Activated CD4-positive, alpha-beta T cell treated with anti-CD3 and anti-CD28 coated beads, Interleukin-2, Interleukin-6, amounts not matched to agents 100 ng/mL and 50 ng/mL, durations not matched to agents 16 hours and 8 hours (primary cell): ENCODE data around the gene PSME4.

Experiments
- DNase-seq: peaks from one replicate; pipeline ENCODE4 v3.0.0-alpha.2; 2020

The PSME4 gene, protein sequence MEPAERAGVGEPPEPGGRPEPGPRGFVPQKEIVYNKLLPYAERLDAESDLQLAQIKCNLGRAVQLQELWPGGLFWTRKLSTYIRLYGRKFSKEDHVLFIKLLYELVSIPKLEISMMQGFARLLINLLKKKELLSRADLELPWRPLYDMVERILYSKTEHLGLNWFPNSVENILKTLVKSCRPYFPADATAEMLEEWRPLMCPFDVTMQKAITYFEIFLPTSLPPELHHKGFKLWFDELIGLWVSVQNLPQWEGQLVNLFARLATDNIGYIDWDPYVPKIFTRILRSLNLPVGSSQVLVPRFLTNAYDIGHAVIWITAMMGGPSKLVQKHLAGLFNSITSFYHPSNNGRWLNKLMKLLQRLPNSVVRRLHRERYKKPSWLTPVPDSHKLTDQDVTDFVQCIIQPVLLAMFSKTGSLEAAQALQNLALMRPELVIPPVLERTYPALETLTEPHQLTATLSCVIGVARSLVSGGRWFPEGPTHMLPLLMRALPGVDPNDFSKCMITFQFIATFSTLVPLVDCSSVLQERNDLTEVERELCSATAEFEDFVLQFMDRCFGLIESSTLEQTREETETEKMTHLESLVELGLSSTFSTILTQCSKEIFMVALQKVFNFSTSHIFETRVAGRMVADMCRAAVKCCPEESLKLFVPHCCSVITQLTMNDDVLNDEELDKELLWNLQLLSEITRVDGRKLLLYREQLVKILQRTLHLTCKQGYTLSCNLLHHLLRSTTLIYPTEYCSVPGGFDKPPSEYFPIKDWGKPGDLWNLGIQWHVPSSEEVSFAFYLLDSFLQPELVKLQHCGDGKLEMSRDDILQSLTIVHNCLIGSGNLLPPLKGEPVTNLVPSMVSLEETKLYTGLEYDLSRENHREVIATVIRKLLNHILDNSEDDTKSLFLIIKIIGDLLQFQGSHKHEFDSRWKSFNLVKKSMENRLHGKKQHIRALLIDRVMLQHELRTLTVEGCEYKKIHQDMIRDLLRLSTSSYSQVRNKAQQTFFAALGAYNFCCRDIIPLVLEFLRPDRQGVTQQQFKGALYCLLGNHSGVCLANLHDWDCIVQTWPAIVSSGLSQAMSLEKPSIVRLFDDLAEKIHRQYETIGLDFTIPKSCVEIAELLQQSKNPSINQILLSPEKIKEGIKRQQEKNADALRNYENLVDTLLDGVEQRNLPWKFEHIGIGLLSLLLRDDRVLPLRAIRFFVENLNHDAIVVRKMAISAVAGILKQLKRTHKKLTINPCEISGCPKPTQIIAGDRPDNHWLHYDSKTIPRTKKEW (N-terminal part only)

GRCh38 chr2:53970724-53971602 lies at the start of gene PSME4:
Gene PSME4 (minus strand): TSS chr2:53970993. CDS start chr2:53970784, 209 bp downstream.
- DNase-seq = peak; percentile 96

- no peak for DNase-seq
Measured at GRCh38 chr2:54015798-54016699, 45.3 kb upstream of the PSME4 start.

DNA sequence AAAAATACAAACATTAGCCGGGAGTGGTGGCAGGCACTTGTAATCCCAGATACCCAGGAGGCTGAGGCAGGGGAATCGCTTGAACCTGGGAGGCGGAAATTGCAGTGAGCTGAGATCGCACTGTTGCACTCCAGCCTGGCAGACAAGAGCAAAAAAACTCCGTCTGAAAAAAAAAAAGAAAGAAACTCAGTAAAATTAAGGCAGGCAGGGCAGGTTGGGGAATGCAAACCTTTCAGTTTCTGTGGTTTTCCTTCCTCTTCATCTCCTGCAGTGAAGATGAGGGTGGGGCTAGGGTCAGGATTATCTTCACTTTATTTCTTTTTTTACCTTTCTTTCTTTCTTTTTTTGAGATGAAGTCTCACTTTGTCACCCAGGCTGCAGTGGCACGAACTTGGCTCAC lies 43.2 kb upstream of the PSME4 start:
- peak; percentile 6 for DNase-seq

DNA sequence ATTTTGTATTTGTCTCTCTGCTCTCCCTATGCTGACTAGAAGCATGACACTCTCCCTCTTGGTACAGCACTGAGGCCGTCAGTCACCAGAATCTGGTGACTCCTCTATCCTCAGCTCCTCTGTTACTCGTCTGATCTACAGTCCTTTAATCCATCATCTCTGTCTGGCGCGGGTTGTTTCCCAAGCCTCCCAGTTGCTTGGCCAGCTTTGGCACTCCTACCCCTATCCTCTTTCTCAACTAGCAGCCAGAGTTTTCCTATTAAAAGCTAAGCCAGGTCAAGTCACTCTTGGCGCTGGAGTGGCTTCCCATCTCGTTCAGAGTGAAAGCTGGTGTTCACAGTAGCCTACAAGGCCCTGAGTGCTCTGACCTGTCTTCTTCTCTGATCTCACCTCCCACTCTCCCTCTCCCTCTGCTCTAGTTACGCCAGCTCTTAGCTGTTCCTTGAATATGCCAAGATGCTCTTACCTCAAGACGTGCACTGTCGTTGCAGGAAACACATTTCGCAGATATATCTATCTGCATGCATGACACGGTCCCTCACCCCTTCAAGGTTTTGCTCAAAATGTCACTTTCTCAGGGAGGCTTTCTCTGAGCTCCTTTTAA lies 41.8 kb upstream of the PSME4 start:
- DNase-seq = no peak

DNA sequence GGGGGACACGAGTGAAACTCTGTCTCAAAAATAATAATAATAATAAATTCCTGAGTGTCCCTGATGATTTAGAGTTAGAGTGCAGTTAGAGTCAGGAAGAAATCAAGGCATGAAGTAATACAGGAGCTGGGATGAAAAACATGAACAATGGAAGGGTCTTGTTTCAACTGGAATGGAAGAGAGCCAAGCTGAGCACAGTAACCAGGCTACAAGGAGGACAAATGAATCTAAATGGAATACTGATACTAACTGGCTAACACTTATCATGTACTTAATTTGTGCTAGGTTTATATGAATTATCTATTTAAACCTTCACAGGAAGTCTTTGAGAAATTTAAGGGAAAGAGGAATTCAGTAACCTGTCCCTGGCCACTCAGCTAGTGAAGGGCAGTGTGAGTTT lies 38.8 kb upstream of the PSME4 start:
- no peak for DNase-seq

DNA sequence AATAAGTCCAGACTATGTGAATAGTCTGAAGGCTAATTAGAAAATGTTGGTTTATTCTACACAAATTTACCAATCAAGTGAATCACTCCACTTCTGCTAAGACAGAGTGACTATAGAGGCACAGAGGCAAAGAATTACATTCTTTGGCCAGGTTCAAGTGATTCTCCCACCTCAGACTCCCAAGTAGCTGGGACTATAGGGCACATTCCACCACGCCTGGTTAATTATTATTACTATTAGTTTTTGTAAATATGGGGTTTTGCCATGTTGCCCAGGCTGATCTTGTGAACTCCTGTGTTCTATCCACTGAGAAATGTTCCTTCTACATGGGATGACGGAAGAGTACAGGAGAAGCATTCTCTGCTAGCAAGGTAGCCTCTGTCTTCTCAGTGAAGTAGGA lies 37.6 kb upstream of the PSME4 start:
- no peak for DNase-seq

DNA sequence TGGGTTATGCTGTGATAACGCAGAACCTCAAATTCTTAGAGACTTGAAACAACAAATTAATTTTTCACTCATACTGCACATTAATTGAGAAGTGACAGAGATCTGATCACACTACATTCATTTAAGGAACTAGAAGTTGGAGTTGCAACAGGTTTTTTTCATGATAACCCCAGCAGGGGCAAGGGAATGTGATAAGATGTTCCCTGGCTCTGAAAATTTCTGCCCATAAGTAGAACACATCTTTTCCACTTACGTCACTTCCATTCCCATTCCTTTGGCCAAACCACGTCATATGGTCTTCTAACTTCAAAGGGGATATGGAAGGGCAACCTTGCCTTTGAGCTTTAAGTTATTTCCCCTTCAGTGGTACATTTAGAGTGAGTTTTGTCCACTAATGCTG lies 29.7 kb upstream of the PSME4 start:
- no peak for DNase-seq

DNA sequence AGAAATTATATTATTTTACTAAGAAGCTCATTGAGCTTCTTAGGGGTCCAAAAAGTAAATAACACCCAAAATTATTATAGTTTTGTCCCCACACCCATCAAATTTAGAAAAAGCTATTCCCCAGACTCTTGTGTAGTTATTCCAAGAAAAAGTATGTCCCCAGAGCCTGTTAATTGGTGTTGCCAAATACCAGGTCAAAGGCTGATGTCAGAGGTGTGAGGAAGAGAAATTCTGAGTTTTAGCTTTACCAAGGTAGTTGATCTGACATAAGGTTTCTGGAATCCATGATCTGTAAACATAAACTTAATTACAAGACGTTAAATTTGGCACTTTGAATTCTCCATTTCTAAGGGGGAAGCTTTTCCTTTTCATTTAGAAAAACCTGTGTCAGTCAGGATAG lies 29.3 kb upstream of the PSME4 start:
- no peak for DNase-seq

- no peak for DNase-seq
Measured at GRCh38 chr2:53998834-53999233, 28.0 kb upstream of the PSME4 start.

GRCh38 chr2:53994818-53995808 lies 24.3 kb upstream of the PSME4 start:
- peak; percentile 77 for DNase-seq

- no peak for DNase-seq
Measured at GRCh38 chr2:53991948-53992347, 21.2 kb upstream of the PSME4 start.

- no peak for DNase-seq
Measured at GRCh38 chr2:53989210-53989862, 18.5 kb upstream of the PSME4 start.

DNA sequence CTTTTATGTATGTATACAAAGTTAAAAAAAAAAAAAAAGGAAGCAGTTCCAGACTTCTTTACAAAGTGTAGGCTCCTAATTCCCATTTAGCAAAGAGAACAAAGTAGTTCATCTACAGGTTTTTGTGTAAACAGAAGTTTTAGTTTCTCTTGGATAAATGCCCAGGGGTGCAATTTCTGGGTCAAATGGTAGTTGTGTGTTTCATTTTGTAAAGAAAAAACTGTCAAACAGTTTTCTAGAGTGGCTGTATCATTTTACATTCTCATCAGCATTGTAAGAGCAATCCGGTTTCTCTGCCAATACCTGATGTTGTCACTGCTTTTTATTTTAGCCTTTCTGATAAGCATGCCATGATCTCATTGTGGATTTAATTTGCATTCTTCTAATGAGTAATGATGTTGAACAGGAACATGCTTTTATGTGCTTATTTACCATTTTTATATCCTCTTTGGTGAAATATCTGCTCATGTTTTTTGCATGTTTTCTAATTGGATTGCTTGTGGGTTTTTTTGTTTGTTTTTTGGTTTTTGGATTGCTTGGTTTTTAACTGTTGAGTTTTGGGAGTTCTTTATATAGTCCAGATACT lies 16.6 kb upstream of the PSME4 start:
- no peak for DNase-seq

DNA sequence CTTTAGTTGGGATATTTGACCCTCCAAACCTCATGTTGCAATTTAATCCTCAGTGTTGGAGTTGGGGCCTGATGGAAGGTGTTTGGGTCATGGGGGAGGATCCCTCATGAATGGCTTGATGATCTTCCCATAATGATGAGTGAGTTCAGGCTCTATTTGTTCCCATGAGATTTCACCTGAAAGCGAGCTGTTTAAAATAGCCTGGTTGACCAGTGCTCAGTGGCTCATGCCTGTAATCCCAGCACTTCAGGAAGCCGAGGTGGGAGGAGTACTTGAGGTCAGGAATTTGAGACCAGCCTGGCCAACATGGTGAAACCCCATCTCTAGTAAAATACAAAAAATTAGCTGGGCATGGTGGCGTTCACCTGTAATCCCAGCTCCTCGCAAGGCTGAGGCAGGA lies 14.9 kb upstream of the PSME4 start:
- no peak for DNase-seq

- peak; percentile 25 for DNase-seq
Measured at GRCh38 chr2:53969968-53970723, 647 bp downstream of the PSME4 start.

- peak; percentile 59 for DNase-seq
Measured at GRCh38 chr2:53969285-53969967, 1.4 kb downstream of the PSME4 start.
